Lung (tissue), 12 donors: ENCODE results near the gene STARD13. TPM values are rescaled to one million over a fixed set of nuclear protein-coding genes. Genes with fewer than 3 reads are reported as not detected.

Experiments
- ATAC-seq: fragments of 200-7000 bp; cut with Tn5 transposase; one replicate; pipeline ENCODE4 v1.9.1; 2020; ENCODE audit warnings: moderate number of reproducible peaks; ENCODE audit not compliant: insufficient read depth, low FRiP score
- DNase-seq, 3 donors: peaks; one replicate each; pipeline ENCODE4 v3.0.0-alpha.2; 2013 to 2017
- H3K27ac ChIP-seq, 2 donors: one replicate each; pipeline ENCODE4 v1.5.1; 2013; ENCODE audit warnings: mild to moderate bottlenecking in 2 of 2, moderate library complexity in 2 of 2, control low read depth in 1 of 2, inconsistent platforms in 1 of 2, low read depth in 1 of 2, low read length in 1 of 2
- H3K27me3 ChIP-seq, 3 donors: one replicate each; pipeline ENCODE4 v1.5.1; 2013; ENCODE audit warnings: low read length in 2 of 3; ENCODE audit not compliant: control insufficient read depth in 3 of 3, insufficient read depth in 3 of 3
- H3K36me3 ChIP-seq, 4 donors: one replicate each; pipeline ENCODE4 v1.5.1; 2013; ENCODE audit warnings: low read length in 4 of 4, mild to moderate bottlenecking in 1 of 4, moderate library complexity in 1 of 4; ENCODE audit not compliant: control insufficient read depth in 4 of 4, insufficient read depth in 4 of 4
- H3K4me1 ChIP-seq, 5 donors: one replicate each; pipeline ENCODE4 v1.5.1; 2013; ENCODE audit warnings: low read length in 5 of 5, mild to moderate bottlenecking in 2 of 5, moderate library complexity in 1 of 5; ENCODE audit not compliant: control insufficient read depth in 5 of 5, insufficient read depth in 5 of 5
- H3K4me3 ChIP-seq: one replicate; pipeline ENCODE4 v1.5.1; 2013; ENCODE audit warnings: mild to moderate bottlenecking, control low read depth, moderate library complexity
- H3K9ac ChIP-seq, 2 donors: one replicate each; pipeline ENCODE4 v1.5.1; 2013; ENCODE audit warnings: low read length in 2 of 2, control low read depth in 1 of 2; ENCODE audit not compliant: insufficient read depth in 1 of 2
- H3K9me3 ChIP-seq, 4 donors: one replicate each; pipeline ENCODE4 v1.5.1; 2013; ENCODE audit warnings: low read length in 3 of 4, mild to moderate bottlenecking in 1 of 4, moderate library complexity in 1 of 4; ENCODE audit not compliant: control insufficient read depth in 4 of 4, insufficient read depth in 3 of 4
- CTCF ChIP-seq: IDR thresholded peaks from 2 replicates; pipeline ENCODE4 v1.5.1; 2012; ENCODE audit warnings: mild to moderate bottlenecking; ENCODE audit errors: control extremely low read depth, extremely low read depth
- WGBS, 2 donors: extraction: QIAGEN DNeasy Blood & Tissue Kit; methylation state at CpG; one replicate each; pipeline ENCODE4 v1.1.7; 2013; 5-methylcytosine and 5-hydroxymethylcytosine counted together
- polyA plus RNA-seq, 2 donors: library from polyadenylated mRNA; stranded (reverse); fragments of 200-250 nt; gene quantifications; one replicate each; pipeline ENCODE4 v1.2.1, GENCODE V29; 2013
- total RNA-seq, 2 donors: library from RNA; depleted of rRNA in 1 of 2; stranded (reverse); fragments of >200 nt in 1 of 2; gene quantifications; one replicate each; pipeline ENCODE4 v1.2.1, GENCODE V29; 2014 to 2021
- donor health status: control.
- donor health status: control.
- donor health status: Bipolar disorder and iron deficiency.
- donor health status: healthy.
- donor health status: DM: yes; HTN: yes; CAD: no.

Gene STARD13
- total and polyA plus RNA-seq, 4 donors = 7.9 to 91.6 (median 29.7) TPM

GRCh38 chr13:33263976-33264619, 21.5 kb downstream of the STARD13 start:
- H3K27me3 ChIP-seq = no peaks in the 10 kb centered on the region
- 91 to 92% methylated on average over 5 of the region's 5 CpGs for WGBS, 2 donors
- peaks cover 0 to 1% (median 0%) of the 10 kb centered on the region in 4 donors for H3K36me3 ChIP-seq
- H3K4me1 ChIP-seq = peaks cover 22 to 68% (median 54%) of the 10 kb centered on the region in 5 donors
- no peak overlapping the region for H3K9ac ChIP-seq
- no peak overlapping the region for H3K4me3 ChIP-seq
- H3K9me3 ChIP-seq = no peaks in the 10 kb centered on the region
- ATAC-seq (no peak), DNase-seq (no peak)
- no peak for TF ChIP-seq CTCF
- peak overlapping the region; percentile 65 to 67 for H3K27ac ChIP-seq

- Histone ChIP-seq H3K9ac (no peak overlapping the region), H3K36me3 (peaks cover 0 to 1% (median 0%) of the 10 kb centered on the region in 4 donors), H3K4me3 (no peak overlapping the region), H3K4me1 (peaks cover 24 to 71% (median 60%) of the 10 kb centered on the region in 5 donors), H3K9me3 (no peaks in the 10 kb centered on the region), H3K27me3 (no peaks in the 10 kb centered on the region), H3K27ac (peak overlapping the region in 1 of 2 donors; percentile 72)
- DNase-seq (no peak), ATAC-seq (peak; percentile 16)
- 76 to 82% methylated on average over 5 of the region's 5 CpGs for WGBS, 2 donors
- TF ChIP-seq CTCF = no peak
These were observed 22.1 kb downstream of the STARD13 start for GRCh38 chr13:33263484-33263883.

- no peak for TF ChIP-seq CTCF
- Histone ChIP-seq H3K9me3 (no peaks in the 10 kb centered on the region), H3K36me3 (peaks cover 0 to 1% (median 0%) of the 10 kb centered on the region in 4 donors), H3K27ac (peak overlapping the region; percentile 39 to 72), H3K9ac (no peak overlapping the region), H3K4me3 (no peak overlapping the region), H3K4me1 (peaks cover 24 to 72% (median 63%) of the 10 kb centered on the region in 5 donors), H3K27me3 (no peaks in the 10 kb centered on the region)
- ATAC-seq = no peak
- 42 to 54% methylated on average over 2 of the region's 2 CpGs for WGBS, 2 donors
- no peak for DNase-seq
These were observed 22.6 kb downstream of the STARD13 start for GRCh38 chr13:33262997-33263396.

- Histone ChIP-seq H3K36me3 (peaks cover 0 to 1% (median 0%) of the 10 kb centered on the region in 4 donors), H3K4me1 (peaks cover 24 to 72% (median 63%) of the 10 kb centered on the region in 5 donors), H3K9me3 (no peaks in the 10 kb centered on the region), H3K27ac (peak overlapping the region; percentile 39 to 72), H3K9ac (no peak overlapping the region), H3K27me3 (no peaks in the 10 kb centered on the region), H3K4me3 (no peak overlapping the region)
- TF ChIP-seq CTCF = no peak
- ATAC-seq (no peak), DNase-seq (peak in 1 of 3 donors; percentile 28)
- 60 to 67% methylated on average over 2 of the region's 2 CpGs for WGBS, 2 donors
These were observed 23.0 kb downstream of the STARD13 start for GRCh38 chr13:33262594-33262993.
